HG03066 (cell line): ENCODE results near the gene RETREG1.
"Not testable (repeated sequence)": the region's sequence is repeated elsewhere in the genome, so short reads cannot be mapped to it uniquely, and the experiment has no call there.

ENCODE experiments used
- ATAC-seq: cut with Tn5 transposase; IDR thresholded peaks from one replicate; pipeline ENCODE4 v1.9.1; 2021; ENCODE audit warnings: low read depth; ENCODE audit not compliant: unreplicated experiment

RETREG1 gene

DNA sequence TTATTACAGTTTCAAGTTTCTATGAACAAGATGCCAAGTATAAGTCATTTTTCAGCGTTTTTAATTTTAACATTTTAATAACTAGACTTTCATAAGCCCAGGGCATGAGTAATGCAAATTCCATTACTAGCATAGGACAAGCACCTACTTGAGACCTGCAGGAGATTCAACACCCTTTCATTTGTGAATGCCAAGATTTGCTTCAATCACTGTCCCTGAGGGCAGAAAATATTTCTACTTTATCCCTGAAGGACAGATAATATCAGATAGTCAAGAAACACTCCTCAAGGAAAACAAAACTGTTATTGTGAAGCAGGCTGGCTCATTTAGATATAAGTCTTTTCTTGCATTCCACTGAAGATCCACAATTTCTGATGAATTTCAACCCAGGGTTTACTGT, 123.5 kb downstream of the RETREG1 start:
- ATAC-seq = no peak

DNA sequence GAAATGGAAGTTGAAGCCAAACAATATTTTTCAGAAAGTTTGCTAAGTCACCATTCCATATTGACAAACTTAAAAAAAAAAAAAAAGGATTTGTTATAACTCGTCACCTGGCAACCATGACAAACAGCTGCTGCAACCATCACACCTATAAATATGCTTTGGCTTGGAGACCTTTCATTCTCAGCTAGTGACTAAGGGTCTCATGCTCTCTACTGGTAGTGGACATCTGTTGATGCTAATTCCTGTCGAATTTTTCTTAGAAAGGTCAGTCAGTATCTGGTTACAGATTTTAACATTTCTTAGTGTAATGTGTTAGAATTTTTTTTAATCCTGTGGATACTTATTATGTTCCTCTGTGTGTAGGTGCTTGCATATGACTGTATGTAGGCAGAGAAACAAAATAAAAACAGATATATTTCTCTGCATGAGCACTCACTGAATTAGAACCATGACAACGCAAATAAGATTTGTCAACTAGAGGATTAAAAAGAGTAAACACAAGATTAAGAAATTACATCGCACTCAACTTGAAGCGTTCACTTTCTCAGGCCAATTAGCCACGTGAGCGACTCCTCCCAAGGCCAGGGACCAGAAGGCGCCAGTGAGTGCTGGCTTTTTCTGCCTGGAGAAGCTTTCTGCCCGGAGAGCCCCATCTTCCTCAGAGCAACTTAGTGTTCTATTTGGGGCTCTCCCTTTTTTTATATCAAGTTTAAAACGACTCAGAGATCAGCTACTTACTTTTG, 124.2 kb downstream of the RETREG1 start:
- no peak for ATAC-seq

DNA sequence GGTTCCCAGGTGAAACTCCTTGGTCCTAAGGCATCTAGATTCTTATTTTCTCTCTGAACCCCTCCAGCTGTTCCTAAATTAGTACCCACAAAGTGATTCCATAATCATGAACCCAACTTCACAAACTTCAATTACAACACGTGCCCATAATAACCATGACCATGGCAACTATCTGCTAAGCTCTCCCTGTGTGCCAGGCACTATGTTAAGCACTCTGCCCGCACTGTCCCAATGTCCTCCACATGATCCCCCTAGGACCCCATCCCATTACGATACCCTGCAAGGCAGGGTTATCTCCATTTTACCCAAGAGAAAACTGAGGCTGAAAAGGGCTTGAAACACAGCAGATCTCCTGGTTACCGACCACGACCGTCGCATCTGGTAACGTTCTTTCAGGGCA, 125.9 kb downstream of the RETREG1 start:
- ATAC-seq = no peak

DNA sequence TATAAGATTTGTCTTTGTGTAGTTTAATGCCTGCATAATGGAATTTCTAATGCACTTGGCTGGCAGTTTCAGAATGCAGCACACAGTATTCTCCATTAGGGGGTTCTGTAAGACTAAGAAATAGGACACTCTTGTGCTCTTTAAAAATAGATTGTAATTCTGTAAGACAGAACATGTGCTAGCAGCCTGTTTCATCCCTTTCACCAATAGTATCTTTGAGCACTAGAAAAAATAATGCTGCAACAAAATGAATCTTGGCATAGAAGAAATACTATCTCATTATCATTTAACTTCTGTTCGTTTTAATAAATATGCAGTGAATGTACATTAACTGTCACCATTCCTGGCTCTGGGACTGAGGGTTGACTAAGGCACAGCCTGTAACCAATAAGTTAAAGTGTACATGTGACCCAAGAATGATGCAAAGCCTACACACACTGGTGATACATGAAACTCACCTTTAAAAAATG, 127.4 kb downstream of the RETREG1 start:
- peak; percentile 62 for ATAC-seq

DNA sequence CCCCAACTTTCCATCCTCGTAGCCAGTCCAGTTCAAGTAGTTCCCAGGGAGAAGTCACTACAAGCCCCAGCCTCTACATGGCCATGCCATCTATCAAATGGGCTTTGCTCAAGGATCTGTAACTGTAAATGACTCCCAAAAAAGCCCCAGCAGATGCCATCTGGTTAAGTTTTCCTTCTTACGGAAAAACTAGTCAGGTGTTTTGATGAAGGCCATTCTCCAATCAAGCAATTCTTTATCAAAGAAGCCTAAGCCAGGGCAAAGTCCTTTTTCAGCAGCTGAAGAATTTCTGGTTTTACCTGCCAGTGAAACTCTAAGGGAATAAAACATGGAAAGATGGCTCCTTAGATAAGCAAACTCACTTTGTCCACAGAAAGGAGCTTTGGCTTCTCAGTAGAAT, 129.3 kb downstream of the RETREG1 start:
- ATAC-seq = no peak

DNA sequence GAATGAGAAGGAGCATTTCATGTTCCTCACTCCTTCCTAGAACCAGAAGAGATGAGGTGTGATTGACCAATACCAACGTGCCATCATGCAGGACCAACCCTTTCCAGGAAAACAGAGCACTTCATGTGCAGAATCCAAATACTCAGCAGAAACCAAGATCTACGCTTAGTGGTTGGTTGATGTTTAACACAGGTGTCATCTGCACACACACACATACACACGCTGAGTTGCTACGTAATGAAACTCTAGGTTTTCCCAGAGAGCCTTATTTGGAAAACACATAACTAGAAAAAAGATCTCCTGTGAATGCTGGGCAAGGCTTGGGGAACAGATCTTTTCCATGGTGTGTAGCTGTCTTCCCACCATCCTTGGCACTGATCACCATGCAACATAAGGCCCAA, 130.1 kb downstream of the RETREG1 start:
- no peak for ATAC-seq

DNA sequence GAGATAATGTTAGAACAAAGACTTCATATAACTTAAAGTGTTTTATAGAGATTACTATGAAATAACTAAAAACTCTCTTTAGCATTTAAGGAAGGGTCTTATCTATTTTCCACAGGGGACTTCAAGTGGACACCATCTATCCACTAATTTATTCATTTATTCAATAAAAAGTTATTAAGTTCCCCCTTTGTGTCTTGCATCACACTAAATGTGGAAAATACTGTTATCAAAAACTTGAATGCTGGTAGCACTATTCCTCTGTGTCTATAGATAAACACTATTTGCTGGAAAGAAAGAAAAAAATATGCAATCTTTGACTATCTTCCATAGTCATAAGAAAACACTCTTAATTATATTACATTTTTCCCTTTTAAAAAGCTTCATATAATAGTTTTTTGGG, 131.1 kb downstream of the RETREG1 start:
- ATAC-seq = no peak

DNA sequence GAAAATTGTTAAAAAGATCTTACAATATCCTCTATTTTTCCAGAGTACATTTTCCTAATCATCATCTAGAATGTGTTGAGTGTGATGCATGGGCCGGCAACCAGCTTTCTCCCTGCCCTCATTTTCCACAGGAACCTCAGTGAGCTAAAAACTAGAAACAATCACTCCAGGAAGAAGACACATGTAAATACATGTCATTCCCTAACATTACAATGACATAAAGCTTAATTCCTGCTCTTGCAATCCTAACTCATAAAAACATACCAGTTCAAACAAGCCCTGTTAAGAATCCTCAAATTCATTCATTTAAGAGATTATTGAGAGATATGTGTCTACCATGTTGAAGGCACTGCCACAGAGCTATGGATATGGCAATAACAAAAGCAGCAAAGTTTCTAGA, 132.7 kb downstream of the RETREG1 start:
- no peak for ATAC-seq

DNA sequence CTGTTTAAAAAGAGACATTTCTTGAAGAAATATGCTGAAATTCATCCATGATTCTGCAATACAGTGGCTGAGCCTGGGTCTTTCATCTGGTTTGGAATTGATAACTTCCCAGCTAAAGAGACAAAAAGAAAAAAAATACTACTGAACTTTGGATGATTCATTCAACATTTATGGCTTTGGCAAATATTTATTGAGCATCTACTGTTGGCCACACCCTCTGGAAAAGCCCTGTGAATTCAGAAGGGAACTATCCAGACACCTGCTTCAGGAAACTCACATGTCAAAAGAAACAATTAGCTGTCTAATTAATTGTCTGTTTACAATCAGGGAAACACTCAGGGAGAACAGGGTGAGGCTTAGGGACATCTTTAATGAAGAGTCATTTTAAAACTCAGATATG, 133.4 kb downstream of the RETREG1 start:
- no peak for ATAC-seq

DNA sequence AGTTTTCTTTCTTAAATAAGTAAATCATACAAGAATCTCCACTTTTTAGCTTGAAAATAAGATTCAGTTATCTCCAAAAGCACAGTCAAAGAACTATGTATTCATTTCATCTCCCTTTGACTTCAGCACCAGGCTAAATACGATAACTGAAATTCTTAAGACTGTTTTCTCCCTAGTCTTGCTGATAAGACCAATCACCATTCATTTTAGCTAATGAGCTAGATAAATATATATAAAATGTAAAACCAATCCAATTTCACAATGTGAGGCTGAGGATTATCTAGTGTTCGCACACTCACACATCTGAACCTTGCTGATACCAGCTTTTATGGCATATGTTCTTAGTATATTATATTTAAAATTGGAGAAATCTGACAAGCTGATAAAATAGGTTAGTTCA, 133.9 kb downstream of the RETREG1 start:
- ATAC-seq = no peak

DNA sequence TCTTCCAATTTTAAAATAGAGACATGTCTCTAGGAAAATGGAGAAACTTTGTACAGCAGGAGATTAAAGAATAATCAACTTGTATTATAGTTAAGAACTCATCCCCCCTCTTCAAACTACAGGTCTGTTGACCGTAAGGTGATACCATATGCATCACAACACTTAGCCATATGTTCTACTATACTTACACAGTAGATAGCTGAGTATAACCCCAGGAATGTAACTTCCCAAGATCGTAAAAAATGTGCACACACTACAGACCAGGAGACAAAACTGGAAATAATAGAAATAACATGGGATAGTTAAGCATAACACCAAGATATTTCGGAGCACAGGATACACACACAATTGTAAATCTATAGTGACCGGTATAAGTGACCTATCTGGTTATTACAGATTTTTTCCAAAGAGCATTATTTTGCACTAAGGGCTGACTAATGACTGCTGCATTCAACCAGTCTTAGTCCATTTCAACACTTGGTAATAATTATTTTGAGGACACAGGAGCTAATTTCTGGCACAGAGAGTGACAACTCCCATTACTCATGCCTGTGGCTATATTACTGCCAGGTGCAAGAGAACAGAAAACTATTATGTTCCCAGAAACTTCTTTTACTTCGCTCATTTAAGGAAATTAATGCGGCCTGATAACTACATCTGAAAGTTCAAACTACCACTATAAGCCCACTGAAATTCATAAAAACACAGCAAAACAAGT, 135.8 kb downstream of the RETREG1 start:
- no peak for ATAC-seq

DNA sequence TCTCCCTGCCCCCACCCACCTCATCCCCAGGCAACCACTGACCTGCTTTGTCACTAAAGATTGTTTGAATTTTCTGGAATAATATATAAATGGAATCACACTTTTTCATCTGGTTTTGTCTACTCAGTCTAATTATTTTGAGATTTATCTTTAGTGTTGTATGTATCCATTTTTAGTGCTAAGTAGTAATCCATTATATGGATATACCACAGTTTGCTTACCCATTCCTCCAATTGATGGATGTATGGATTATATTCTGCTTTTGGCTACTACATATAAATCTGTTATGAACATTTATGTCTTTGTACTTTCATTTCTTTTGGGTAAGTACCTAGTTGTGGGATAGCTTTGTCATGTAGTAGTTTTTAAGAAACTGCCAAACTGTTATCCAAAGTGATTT, 136.7 kb downstream of the RETREG1 start:
- no peak for ATAC-seq

DNA sequence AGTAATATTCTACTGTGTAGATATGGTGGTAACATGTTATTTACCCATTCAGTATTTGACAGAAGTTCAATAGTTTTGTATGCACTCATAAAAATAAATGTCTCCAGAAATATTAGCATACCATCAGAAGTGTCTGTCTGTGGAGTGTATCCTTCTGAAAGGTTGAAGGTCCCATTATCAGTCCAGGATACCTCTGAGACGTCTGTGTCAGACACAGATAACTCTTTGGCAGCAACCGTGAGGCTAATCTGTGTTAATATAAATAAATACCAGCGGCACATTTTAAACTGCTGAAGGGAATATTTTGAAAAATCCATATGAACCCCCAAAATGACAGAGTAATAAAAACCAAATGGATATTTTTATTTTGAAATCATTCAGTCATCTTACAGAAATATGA, 139.3 kb downstream of the RETREG1 start:
- no peak for ATAC-seq

DNA sequence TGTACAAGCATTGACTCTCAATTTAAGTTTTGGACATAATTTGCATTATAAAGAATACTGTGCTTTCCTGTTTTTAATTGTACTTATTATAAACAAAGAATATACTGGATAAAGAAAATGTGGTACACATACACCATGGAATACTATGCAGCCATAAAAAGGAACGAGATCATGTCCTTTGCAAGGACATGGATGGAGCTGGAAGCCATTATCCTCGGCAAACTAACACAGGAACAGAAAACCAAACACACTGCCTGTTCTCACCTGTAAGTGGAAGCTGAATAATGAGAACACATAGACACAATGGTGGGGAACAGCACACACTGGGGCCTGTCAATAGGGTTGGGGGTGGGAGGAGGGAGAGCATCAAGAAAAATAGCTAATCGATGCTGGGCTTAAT, 140.4 kb downstream of the RETREG1 start:
- ATAC-seq = not testable (repeated sequence)

DNA sequence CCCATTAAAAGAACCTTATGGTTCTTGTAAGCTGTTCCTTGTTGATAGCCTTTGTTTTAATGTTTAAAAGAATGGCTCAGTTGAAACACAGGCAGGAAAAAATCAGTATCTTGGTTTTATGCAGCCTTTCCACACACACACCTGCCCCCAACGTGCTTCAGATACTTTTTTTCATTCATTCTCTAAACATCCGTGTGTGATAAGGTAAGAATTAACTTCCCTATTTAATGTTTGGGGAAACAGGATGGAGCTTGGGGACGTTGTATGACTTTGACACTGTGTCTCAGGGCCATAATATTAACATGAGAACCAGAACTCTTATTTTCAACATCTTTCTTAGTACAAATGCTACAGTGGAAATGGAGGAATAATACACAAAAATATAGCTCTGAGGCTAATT, 145.4 kb downstream of the RETREG1 start:
- ATAC-seq = no peak

DNA sequence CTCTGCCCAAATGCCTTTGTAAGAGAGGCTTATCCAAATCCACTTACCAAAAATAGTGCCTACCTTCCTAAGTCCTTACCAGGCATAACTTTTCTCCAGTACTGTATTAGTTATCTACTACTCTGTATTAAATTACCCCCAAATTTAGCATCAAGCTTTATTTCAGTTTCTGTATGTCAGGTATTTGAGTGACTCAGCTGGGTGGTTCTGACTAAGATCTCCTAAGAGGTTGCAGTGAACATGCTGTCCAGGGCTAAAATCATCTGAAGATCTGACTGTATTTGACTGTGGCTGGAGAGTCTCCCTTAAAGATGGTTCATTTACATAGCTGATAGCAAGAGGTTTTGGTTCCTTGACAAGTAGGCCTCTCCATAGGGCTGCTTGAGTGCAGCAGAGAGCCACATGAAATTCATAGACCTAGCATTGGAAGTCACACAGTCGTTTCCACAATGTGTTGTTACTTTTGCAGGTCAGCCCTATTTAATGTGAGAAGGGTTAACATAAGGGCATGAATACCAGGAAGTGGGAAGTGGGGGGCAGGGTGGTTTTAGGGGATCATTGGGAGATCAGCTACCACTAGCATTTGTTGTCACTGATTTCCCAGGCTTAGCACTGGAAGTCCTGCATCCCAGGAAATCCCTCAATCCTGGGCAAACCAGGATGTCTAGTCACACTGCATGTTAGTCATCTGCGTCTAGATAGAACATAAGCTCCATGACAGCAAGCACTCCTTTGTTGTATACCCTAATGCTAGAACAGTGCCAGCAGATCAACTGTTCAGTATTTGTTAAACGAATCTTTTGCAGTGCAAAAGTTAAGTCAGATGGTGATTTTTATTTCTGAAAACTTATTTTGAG, 149.2 kb downstream of the RETREG1 start:
- peak; percentile 62 for ATAC-seq

DNA sequence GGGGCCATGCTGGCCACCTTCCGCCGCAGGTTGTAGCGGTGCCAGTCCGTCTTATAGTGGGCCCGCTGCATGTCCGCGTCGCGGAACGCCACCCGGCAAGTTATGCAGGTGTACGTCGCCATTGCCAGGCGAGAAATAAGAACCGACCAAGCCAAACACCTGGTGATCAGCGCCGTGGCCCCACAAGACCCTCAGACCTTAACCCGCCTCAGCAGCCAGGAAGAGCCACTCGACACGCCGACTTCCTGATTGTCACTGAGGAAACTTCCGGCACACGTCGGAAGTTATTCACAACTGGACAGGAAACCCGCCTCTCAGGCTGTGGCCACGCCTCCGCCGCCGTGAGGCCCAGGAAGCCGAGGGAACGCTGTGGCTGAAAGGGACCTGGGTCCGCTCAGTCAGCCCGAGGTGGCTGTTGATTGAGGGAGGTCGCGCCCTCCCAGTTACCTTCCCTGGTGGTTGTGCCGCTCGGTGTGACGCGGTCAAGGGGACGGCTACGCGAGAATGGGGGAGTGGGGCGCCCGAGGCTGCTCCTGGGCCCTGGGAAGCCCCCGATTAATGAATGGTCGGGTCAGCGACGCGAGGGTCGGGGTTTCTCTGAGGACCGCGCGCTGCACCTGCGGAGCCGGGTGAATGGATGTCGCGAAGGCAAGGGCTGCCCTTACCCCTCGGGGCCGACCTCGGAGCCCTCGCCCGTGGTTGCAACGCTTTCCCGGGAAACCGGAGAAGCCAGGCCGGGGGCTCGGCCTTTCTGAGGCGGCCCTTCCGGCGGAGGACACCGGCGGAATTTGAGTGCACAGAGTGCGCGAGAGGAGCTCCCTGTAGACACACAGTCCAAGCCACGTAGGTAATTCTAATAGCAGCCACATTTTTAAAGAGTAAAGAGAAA, 151.0 kb downstream of the RETREG1 start, which contains the start of gene ZNF622:
Gene ZNF622 (minus strand): TSS at position 257 of the 889 bp plus-strand sequence. CDS start 135 bp downstream, at position 122.
- ATAC-seq = peak; percentile 82

DNA sequence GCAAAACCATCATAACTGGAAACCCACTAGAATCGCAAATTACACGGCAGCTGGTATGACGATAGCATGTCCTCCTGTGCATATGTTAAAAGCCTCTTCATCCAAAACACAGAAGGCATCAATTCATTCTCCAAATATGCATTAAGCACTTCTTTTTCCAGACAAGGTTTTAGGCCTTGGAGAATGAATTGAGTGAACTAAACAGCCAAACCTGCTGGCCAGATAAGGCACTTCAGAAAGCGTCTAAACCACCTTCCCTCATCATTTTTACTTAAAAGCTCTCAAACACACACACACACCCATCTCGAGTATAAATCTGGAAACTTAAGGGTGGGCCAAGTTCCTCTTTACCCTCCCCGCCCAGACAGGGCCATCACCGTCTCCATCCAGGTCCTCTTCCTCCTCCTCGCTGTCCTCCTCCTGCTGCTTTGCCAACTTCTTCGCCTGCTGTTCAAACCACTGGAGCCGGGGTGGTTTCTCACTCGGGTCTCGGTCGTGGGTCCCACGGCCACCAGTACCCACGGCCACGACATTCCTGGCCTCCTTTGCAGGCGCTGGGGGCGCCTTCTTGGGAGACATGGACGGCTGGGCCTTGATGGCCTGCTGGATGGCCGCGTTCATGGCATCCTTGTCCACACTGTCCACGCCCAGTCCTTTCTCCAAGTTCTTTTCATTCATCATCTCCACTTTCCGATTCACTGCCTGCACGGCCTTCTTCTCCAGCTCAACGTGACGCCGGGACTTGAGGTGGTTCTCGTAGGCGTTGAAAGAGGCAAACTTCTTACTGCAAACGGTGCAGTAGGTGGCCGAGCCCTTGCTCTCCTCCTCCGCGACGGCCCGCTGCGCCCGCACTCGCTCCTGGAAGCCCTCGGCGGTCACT, 151.9 kb downstream of the RETREG1 start:
- ATAC-seq = no peak

DNA sequence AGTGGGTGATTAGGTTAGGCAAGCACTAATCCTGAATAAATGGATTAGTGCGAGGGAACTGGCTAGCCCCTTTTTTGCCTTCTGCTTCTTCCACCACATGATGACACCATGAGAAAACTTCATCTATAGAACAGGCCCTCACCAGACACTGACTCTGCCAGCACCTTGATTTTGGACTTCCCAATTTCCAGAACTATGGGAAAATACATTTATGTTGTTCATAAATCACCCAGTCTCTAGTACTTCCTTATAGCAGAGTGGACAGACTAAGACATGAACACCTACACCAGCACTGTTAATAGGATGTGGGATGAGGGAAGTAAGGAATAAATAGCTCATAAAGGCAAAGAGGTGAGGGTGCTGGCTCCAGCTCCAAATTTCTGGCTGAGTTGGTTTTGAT, 152.6 kb downstream of the RETREG1 start:
- ATAC-seq = no peak
